DOHH2 (cell line): ENCODE data around the gene PTPRCAP.
A peak's percentile ranks its signal among the peaks of the same experiment; 100 is the strongest.

Experiments
- H3F3A ChIP-seq: fragments of 200-600 bp; sonication (generic), shearing (Covaris generic); 2 replicates; pipeline ENCODE4 v1.6.0; 2016; ENCODE audit warnings: antibody characterized with exemption, mild to moderate bottlenecking; ENCODE audit not compliant: control insufficient read depth, insufficient read depth
- H3K27ac ChIP-seq: fragments of 200-600 bp; sonication (generic); 2 replicates; pipeline ENCODE4 v1.5.1; 2014; ENCODE audit warnings: low read depth, mild to moderate bottlenecking, low read length, moderate library complexity
- H3K27me3 ChIP-seq: fragments of 200-600 bp; sonication (generic); 2 replicates; pipeline ENCODE4 v1.6.1; 2014; ENCODE audit warnings: mild to moderate bottlenecking, low read length, mixed read lengths; ENCODE audit not compliant: control insufficient read depth
- H3K36me3 ChIP-seq: fragments of 200-600 bp; sonication (generic); 2 replicates; pipeline ENCODE4 v1.6.1; 2014; ENCODE audit warnings: mild to moderate bottlenecking, low read length, moderate library complexity, mixed read lengths; ENCODE audit not compliant: control insufficient read depth
- H3K4me1 ChIP-seq: fragments of 200-600 bp; sonication (generic); 2 replicates; pipeline ENCODE4 v1.6.1; 2014; ENCODE audit warnings: mild to moderate bottlenecking, low read length, mixed read lengths; ENCODE audit not compliant: control insufficient read depth
- H3K4me2 ChIP-seq: fragments of 200-600 bp; sonication (generic); 2 replicates; pipeline ENCODE4 v1.6.0; 2014; ENCODE audit warnings: mild to moderate bottlenecking, low read length, moderate library complexity
- H3K4me3 ChIP-seq: fragments of 200-600 bp; sonication (generic); 2 replicates; pipeline ENCODE4 v1.5.1; 2014; ENCODE audit warnings: mild to moderate bottlenecking, low read length, mixed read lengths
- H3K79me2 ChIP-seq: fragments of 200-600 bp; sonication (generic); 2 replicates; pipeline ENCODE4 v1.6.1; 2014; ENCODE audit warnings: mild to moderate bottlenecking, low read length, mixed read lengths; ENCODE audit not compliant: control insufficient read depth
- H3K9me2 ChIP-seq: fragments of 200-600 bp; sonication (generic); replicated peaks from 2 replicates; pipeline ENCODE4 v1.6.1; 2014; ENCODE audit warnings: mild to moderate bottlenecking, low read length, mixed read lengths; ENCODE audit not compliant: control insufficient read depth
- H3K9me3 ChIP-seq: fragments of 200-600 bp; sonication (generic); 2 replicates; pipeline ENCODE4 v1.6.1; 2014; ENCODE audit warnings: antibody characterized with exemption, low read length, mixed read lengths; ENCODE audit not compliant: control insufficient read depth, insufficient read depth
- H4K20me1 ChIP-seq: fragments of 200-600 bp; sonication (generic); 2 replicates; pipeline ENCODE4 v1.6.0; 2014; ENCODE audit warnings: low read depth, mild to moderate bottlenecking, antibody characterized with exemption, low read length, moderate library complexity; ENCODE audit not compliant: control insufficient read depth, insufficient read depth
- EZH2phosphoT487 ChIP-seq: fragments of 200-600 bp; sonication (generic); IDR thresholded peaks from 2 replicates; pipeline ENCODE4 v1.6.1; 2017; ENCODE audit warnings: borderline replicate concordance, mild to moderate bottlenecking, antibody characterized with exemption, low read length, moderate library complexity, mixed read lengths
- TF ChIP-seq, protein P1 (sequence below): fragments of 200-600 bp; sonication (generic); IDR thresholded peaks from one replicate; pipeline ENCODE4 v1.5.1; 2014; ENCODE audit warnings: antibody characterized with exemption, mild to moderate bottlenecking, low read depth, low read length; ENCODE audit not compliant: poor library complexity, severe bottlenecking

Gene PTPRCAP

DNA sequence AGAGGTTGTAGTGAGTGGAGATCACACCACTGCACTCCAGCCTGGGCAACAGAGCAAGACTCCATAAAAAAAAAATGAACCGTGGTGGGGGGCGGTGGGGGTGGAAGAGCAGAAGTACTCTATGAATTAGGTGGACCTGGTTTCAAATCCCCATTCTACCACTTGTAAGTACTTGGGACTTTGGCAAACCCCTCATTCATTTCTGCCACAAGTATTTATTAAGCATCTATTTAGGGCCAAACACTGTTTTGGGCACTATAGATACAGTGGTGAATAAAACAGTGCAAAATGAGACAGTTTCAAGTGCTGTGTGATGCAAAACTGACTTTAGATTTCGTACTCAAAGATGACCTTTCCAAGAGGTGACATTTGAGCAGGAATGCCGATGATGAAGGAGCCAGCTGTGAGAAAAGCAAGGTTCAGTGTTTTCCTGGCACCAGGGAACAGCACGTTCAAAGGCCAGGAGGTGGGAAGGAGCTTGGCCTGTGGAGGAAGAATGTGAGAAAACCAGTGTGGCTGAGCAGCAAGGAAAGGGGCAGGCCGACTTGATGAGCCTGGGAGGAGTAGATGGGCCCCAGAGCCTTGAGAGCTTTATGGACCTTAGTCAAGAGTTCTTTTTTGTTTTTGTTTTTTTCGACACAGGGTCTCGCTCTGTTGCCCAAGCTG is 33.0 kb upstream of the PTPRCAP start:
- H3K27ac ChIP-seq, result no peak overlapping the region
- H3K79me2 ChIP-seq, result peaks cover 15% of the 10 kb centered on the region
- no peaks in the 10 kb centered on the region for H3K9me2 ChIP-seq
- no peaks in the 10 kb centered on the region for H4K20me1 ChIP-seq
- H3K36me3 ChIP-seq, result peaks cover 5% of the 10 kb centered on the region
- peaks cover 59% of the 10 kb centered on the region for H3K4me1 ChIP-seq
- H3K4me2 ChIP-seq, result no peak overlapping the region
- TF ChIP-seq, protein P1, sequence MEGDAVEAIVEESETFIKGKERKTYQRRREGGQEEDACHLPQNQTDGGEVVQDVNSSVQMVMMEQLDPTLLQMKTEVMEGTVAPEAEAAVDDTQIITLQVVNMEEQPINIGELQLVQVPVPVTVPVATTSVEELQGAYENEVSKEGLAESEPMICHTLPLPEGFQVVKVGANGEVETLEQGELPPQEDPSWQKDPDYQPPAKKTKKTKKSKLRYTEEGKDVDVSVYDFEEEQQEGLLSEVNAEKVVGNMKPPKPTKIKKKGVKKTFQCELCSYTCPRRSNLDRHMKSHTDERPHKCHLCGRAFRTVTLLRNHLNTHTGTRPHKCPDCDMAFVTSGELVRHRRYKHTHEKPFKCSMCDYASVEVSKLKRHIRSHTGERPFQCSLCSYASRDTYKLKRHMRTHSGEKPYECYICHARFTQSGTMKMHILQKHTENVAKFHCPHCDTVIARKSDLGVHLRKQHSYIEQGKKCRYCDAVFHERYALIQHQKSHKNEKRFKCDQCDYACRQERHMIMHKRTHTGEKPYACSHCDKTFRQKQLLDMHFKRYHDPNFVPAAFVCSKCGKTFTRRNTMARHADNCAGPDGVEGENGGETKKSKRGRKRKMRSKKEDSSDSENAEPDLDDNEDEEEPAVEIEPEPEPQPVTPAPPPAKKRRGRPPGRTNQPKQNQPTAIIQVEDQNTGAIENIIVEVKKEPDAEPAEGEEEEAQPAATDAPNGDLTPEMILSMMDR, result no peak
- no peak for TF ChIP-seq EZH2phosphoT487
- peaks cover 3% of the 10 kb centered on the region; the same call in 1 of the 2 replicates for H3F3A ChIP-seq
- no peaks in the 10 kb centered on the region for H3K9me3 ChIP-seq
- H3K4me3 ChIP-seq, result no peak overlapping the region
- no peaks in the 10 kb centered on the region for H3K27me3 ChIP-seq

DNA sequence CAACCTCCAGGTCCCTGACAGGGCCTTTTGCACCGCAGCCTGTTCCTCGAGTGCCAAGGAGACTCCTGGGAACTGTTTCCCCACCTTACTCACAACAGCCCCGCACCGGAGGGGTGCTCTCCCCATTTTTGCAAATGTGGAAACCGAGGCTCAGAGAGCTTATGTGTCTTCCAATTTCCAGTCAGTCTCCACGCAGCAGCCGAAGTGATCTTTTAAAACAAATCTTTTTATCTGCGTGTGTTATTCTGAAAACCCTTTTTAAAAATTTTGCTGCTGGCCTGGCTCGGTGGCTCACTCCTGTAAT is 32.0 kb upstream of the PTPRCAP start:
- TF ChIP-seq, protein P1, result peak; percentile 31
- TF ChIP-seq EZH2phosphoT487, result no peak
- H3K79me2 ChIP-seq, result peaks cover 23% of the 10 kb centered on the region
- peaks cover 3% of the 10 kb centered on the region; the same call in 1 of the 2 replicates for H3F3A ChIP-seq
- peaks cover 13% of the 10 kb centered on the region for H3K36me3 ChIP-seq
- H4K20me1 ChIP-seq, result no peaks in the 10 kb centered on the region
- peak overlapping the region; percentile 98 for H3K4me2 ChIP-seq
- no peaks in the 10 kb centered on the region for H3K9me3 ChIP-seq
- no peak overlapping the region for H3K27ac ChIP-seq
- H3K27me3 ChIP-seq, result no peaks in the 10 kb centered on the region
- H3K4me1 ChIP-seq, result peaks cover 64% of the 10 kb centered on the region
- no peaks in the 10 kb centered on the region for H3K9me2 ChIP-seq
- peak overlapping the region; percentile 77 for H3K4me3 ChIP-seq

DNA sequence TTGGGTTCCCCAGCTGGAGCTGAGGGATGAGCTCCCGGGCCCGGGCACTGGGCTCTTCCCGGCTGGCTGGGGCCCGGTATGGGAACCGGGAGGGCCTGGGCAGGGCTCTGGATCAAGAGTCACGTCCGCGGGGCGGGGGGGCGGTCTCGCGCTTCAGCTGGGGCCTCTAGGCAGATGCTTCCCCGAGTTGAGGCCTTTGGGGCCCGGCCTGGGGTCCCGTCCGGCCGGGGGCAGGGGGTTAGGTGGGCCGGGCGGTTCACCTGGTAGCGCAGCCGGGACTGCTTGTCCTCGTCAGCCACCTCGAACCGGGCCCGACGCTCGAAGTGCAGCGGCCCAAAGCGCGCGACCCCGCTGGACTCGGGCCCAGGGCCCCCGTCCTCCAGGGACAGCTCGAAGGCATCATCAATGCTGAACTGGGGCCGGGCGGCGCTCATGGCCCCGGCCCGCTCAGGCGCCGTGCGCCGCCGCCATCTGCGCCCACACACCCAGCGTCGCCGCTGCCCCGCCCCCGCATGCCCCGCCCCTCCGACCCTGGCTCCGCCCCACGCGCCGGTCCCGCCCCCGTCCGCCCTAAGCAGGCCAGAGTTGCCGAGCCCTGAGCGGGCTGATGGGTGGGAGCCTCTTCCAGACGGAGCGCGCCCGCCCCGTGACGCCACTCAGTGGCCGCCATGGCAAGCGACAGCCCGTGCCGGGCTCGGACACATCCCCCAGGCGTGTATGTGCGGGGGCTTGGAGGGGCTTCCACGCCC is 31.5 kb upstream of the PTPRCAP start, which contains the start of gene TMEM134:
TSS of gene TMEM134 (minus strand) at position 493 of the 749 bp plus-strand sequence. CDS start at position 434, 59 bp downstream.
- Histone ChIP-seq H3F3A (peaks cover 3% of the 10 kb centered on the region; the same call in 1 of the 2 replicates), H3K9me2 (no peaks in the 10 kb centered on the region), H3K27me3 (no peaks in the 10 kb centered on the region), H3K27ac (peak within 1 kb of the TSS; percentile 39), H3K4me1 (peaks cover 66% of the 10 kb centered on the region), H3K79me2 (peaks cover 28% of the 10 kb centered on the region), H3K9me3 (no peaks in the 10 kb centered on the region), H3K4me2 (peak within 1 kb of the TSS; percentile 98), H4K20me1 (no peaks in the 10 kb centered on the region), H3K4me3 (peak within 1 kb of the TSS; percentile 77), H3K36me3 (peaks cover 17% of the 10 kb centered on the region)
- TF ChIP-seq, protein P1, result peak; percentile 73
- TF ChIP-seq EZH2phosphoT487, result no peak
